Measurements from ENCODE around the gene AFG3L2. TPM values are rescaled to one million over a fixed set of nuclear protein-coding genes. Genes with fewer than 3 reads are reported as not detected.

The AFG3L2 gene
- total and polyA plus RNA-seq, 10 of the 15 experiments (the other 5 are each of a cell fraction or from before 2014, with no cell fraction given) = 21.0 to 72.7 (median 57.7) TPM

DNA sequence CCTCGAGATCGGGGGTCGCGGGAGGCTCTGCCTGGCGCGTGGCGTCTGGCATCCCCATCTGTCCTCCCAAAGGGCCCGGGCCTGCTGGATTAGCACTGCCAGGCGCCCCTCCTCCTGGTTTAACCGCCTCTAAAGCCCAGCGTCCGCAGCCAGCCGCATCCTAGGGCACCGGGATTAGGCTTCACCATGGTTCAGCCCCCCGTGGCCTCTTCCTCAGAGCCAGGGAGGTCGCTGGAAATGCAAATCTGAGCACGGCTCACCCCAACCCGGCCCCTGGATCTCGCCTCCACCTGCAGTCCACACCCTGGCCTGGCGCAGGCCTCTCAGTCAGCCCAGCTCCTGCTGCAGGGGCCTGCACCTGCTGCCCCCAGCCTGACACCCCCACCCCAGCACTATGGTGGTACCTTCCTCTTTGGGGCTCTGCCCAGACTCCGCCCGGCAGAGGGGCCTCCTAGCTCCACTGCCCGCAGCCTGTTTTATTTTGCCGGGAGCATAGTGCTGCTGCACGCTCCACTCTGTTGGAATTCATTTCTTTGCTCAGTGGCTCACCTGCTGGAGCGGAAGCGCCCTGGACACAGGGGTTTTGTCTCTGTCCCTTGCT is 43.9 kb upstream of the AFG3L2 start (continued):
- TF ChIP-seq, protein P1, sequence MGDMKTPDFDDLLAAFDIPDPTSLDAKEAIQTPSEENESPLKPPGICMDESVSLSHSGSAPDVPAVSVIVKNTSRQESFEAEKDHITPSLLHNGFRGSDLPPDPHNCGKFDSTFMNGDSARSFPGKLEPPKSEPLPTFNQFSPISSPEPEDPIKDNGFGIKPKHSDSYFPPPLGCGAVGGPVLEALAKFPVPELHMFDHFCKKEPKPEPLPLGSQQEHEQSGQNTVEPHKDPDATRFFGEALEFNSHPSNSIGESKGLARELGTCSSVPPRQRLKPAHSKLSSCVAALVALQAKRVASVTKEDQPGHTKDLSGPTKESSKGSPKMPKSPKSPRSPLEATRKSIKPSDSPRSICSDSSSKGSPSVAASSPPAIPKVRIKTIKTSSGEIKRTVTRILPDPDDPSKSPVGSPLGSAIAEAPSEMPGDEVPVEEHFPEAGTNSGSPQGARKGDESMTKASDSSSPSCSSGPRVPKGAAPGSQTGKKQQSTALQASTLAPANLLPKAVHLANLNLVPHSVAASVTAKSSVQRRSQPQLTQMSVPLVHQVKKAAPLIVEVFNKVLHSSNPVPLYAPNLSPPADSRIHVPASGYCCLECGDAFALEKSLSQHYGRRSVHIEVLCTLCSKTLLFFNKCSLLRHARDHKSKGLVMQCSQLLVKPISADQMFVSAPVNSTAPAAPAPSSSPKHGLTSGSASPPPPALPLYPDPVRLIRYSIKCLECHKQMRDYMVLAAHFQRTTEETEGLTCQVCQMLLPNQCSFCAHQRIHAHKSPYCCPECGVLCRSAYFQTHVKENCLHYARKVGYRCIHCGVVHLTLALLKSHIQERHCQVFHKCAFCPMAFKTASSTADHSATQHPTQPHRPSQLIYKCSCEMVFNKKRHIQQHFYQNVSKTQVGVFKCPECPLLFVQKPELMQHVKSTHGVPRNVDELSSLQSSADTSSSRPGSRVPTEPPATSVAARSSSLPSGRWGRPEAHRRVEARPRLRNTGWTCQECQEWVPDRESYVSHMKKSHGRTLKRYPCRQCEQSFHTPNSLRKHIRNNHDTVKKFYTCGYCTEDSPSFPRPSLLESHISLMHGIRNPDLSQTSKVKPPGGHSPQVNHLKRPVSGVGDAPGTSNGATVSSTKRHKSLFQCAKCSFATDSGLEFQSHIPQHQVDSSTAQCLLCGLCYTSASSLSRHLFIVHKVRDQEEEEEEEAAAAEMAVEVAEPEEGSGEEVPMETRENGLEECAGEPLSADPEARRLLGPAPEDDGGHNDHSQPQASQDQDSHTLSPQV (IDR thresholded peaks at IDR 0.05) = no peak
- no peak for TF ChIP-seq JUNB (IDR thresholded peaks at IDR 0.05)
- TF ChIP-seq ETV6 (conservative IDR thresholded peaks at IDR 0.05 in 1 of 2, IDR thresholded peaks at IDR 0.05 in 1 of 2; ENCODE audit: borderline replicate concordance in 1 of 2, low read depth in 1 of 2) = no peak
- no peak for TF ChIP-seq TBL1XR1 (IDR thresholded peaks at IDR 0.05; ENCODE audit: low read depth, low read length)
- no peak for TF ChIP-seq ZZZ3 (IDR thresholded peaks at IDR 0.05; ENCODE audit: control insufficient read depth, insufficient read length, low read depth)
- no peak for TF ChIP-seq NRF1 (conservative IDR thresholded peaks at IDR 0.05; ENCODE audit: low read depth, low read length)
- peak; percentile 74 for TF ChIP-seq ATF7 (IDR thresholded peaks at IDR 0.05; ENCODE audit: low read depth)
- TF ChIP-seq SUZ12 (IDR thresholded peaks at IDR 0.05; ENCODE audit: unreplicated experiment) = no peak
- no peak for TF ChIP-seq BMI1 (IDR thresholded peaks at IDR 0.05; ENCODE audit: borderline replicate concordance)
- no peak; the same call in 1 of the 2 replicates for TF ChIP-seq EED (IDR thresholded peaks at IDR 0.05; ENCODE audit: low read depth)
- TF ChIP-seq PML (IDR thresholded peaks at IDR 0.05; ENCODE audit: low read length) = no peak
- TF ChIP-seq, protein P2, sequence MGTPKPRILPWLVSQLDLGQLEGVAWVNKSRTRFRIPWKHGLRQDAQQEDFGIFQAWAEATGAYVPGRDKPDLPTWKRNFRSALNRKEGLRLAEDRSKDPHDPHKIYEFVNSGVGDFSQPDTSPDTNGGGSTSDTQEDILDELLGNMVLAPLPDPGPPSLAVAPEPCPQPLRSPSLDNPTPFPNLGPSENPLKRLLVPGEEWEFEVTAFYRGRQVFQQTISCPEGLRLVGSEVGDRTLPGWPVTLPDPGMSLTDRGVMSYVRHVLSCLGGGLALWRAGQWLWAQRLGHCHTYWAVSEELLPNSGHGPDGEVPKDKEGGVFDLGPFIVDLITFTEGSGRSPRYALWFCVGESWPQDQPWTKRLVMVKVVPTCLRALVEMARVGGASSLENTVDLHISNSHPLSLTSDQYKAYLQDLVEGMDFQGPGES (IDR thresholded peaks at IDR 0.05) = no peak
- TF ChIP-seq ASH2L (IDR thresholded peaks at IDR 0.05; ENCODE audit: borderline replicate concordance, low read depth) = no peak
- no peak for TF ChIP-seq RFX5 (IDR thresholded peaks at IDR 0.05; ENCODE audit: low read depth, low read length)
- TF ChIP-seq RELA (IDR thresholded peaks at IDR 0.05; ENCODE audit: borderline replicate concordance, partially characterized antibody) = no peak
- TF ChIP-seq BHLHE40 (IDR thresholded peaks at IDR 0.05; ENCODE audit: borderline replicate concordance in 1 of 2, low read depth in 2 of 2, low read length in 1 of 2) = peak; percentile 50 to 56; a peak in 2 of 4 replicates
- no peak for TF ChIP-seq GABPA (IDR thresholded peaks at IDR 0.05; ENCODE audit: low read depth)
- peak; percentile 53; the same call in 1 of the 2 replicates for TF ChIP-seq POLR2A (IDR thresholded peaks at IDR 0.05; ENCODE audit: low read depth, low read length)
- TF ChIP-seq FOS (IDR thresholded peaks at IDR 0.05; ENCODE audit: borderline replicate concordance, extremely low read depth, insufficient read length) = no peak
- no peak for TF ChIP-seq PAX8 (IDR thresholded peaks at IDR 0.05)
- TF ChIP-seq SMAD1 (IDR thresholded peaks at IDR 0.05; ENCODE audit: low read depth, partially characterized antibody) = no peak
- no peak for TF ChIP-seq TCF12 (IDR thresholded peaks at IDR 0.05; ENCODE audit: low read depth, low read length)
- TF ChIP-seq, protein P3, sequence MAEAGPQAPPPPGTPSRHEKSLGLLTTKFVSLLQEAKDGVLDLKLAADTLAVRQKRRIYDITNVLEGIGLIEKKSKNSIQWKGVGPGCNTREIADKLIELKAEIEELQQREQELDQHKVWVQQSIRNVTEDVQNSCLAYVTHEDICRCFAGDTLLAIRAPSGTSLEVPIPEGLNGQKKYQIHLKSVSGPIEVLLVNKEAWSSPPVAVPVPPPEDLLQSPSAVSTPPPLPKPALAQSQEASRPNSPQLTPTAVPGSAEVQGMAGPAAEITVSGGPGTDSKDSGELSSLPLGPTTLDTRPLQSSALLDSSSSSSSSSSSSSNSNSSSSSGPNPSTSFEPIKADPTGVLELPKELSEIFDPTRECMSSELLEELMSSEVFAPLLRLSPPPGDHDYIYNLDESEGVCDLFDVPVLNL (IDR thresholded peaks at IDR 0.05; ENCODE audit: low read depth, low read length) = no peak
- no peak for TF ChIP-seq RBBP5 (conservative IDR thresholded peaks at IDR 0.05)
- TF ChIP-seq, protein P4, sequence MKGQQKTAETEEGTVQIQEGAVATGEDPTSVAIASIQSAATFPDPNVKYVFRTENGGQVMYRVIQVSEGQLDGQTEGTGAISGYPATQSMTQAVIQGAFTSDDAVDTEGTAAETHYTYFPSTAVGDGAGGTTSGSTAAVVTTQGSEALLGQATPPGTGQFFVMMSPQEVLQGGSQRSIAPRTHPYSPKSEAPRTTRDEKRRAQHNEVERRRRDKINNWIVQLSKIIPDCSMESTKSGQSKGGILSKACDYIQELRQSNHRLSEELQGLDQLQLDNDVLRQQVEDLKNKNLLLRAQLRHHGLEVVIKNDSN (IDR thresholded peaks at IDR 0.05; ENCODE audit: borderline replicate concordance, extremely low read length, insufficient read depth, low read depth, low read length) = no peak
- TF ChIP-seq IRF4 (IDR thresholded peaks at IDR 0.05; ENCODE audit: low read depth, low read length) = no peak

Measured in GM12878 (cell line).